Measurements from ENCODE around the gene ZNF23.

ZNF23 gene

GRCh38 chr16:71461686-71462648 lies at the start of gene ZNF23:
Gene ZNF23, minus strand, starts transcription at chr16:71462247. Its CDS starts 5,451 bp downstream, at chr16:71456796.
- DNase-seq = peak; percentile 80 to 82

- no peak for DNase-seq
These were observed 45.0 kb upstream of the ZNF23 start for GRCh38 chr16:71507061-71507460.

GRCh38 chr16:71504901-71505300 lies 42.9 kb upstream of the ZNF23 start:
- DNase-seq = no peak

GRCh38 chr16:71504051-71504450 lies 42.0 kb upstream of the ZNF23 start:
- peak in 1 of 2 donors; percentile 18 for DNase-seq

GRCh38 chr16:71501547-71501946 lies 39.5 kb upstream of the ZNF23 start:
- no peak for DNase-seq

GRCh38 chr16:71500964-71501363 lies 38.9 kb upstream of the ZNF23 start:
- no peak for DNase-seq

GRCh38 chr16:71499775-71500364 lies 37.8 kb upstream of the ZNF23 start:
- DNase-seq = peak; percentile 28 to 51

- no peak for DNase-seq
These were observed 36.0 kb upstream of the ZNF23 start for GRCh38 chr16:71498031-71498430.

- DNase-seq = no peak
These were observed 31.2 kb upstream of the ZNF23 start for GRCh38 chr16:71493213-71493612.

- DNase-seq = no peak
These were observed 30.7 kb upstream of the ZNF23 start for GRCh38 chr16:71492786-71493185.

GRCh38 chr16:71491054-71491453 lies 29.0 kb upstream of the ZNF23 start:
- no peak for DNase-seq

- no peak for DNase-seq
These were observed 28.3 kb upstream of the ZNF23 start for GRCh38 chr16:71490361-71490760.

- DNase-seq = no peak
These were observed 27.1 kb upstream of the ZNF23 start, which contains the start of gene ZNF19 for GRCh38 chr16:71489122-71489521. Gene ZNF19, minus strand, starts transcription at chr16:71489324. Its CDS starts 7,210 bp downstream, at chr16:71482114.

GRCh38 chr16:71484006-71484893 lies 22.2 kb upstream of the ZNF23 start:
- peak; percentile 77 to 78 for DNase-seq

- no peak for DNase-seq
These were observed 20.5 kb upstream of the ZNF23 start for GRCh38 chr16:71482569-71482968.

- DNase-seq = no peak
These were observed 18.9 kb upstream of the ZNF23 start for GRCh38 chr16:71480956-71481355.

GRCh38 chr16:71479420-71479819 lies 17.4 kb upstream of the ZNF23 start:
- DNase-seq = no peak

- no peak for DNase-seq
These were observed 14.5 kb upstream of the ZNF23 start for GRCh38 chr16:71476457-71477124.

- DNase-seq = no peak
These were observed 12.8 kb upstream of the ZNF23 start for GRCh38 chr16:71474864-71475263.

- DNase-seq = no peak
These were observed 11.8 kb upstream of the ZNF23 start for GRCh38 chr16:71473891-71474290.

- no peak for DNase-seq
These were observed 10.9 kb upstream of the ZNF23 start for GRCh38 chr16:71472931-71473330.

GRCh38 chr16:71472051-71472450 lies 10.0 kb upstream of the ZNF23 start:
- DNase-seq = no peak

Measured in stimulated activated CD4-positive, alpha-beta T cell treated with anti-CD3 and anti-CD28 coated beads, Interleukin-2, amount 100 ng/mL, for 24 hours (primary cell).